Ishikawa (cell line): ENCODE data around the gene GRIPAP1.

Experiments
- CEBPB ChIP-seq: IDR thresholded peaks from 2 replicates; pipeline ENCODE4 v1.6.1; 2012
- CREB1 ChIP-seq: IDR thresholded peaks from 2 replicates; pipeline ENCODE4 v1.6.1; 2012; ENCODE audit warnings: low read depth
- EP300 ChIP-seq: IDR thresholded peaks from 2 replicates; pipeline ENCODE4 v1.6.1; 2012; ENCODE audit warnings: borderline replicate concordance
- FOXM1 ChIP-seq: IDR thresholded peaks from 2 replicates; pipeline ENCODE4 v1.6.1; 2012; ENCODE audit warnings: low read depth, borderline replicate concordance
- NFIC ChIP-seq: IDR thresholded peaks from 2 replicates; pipeline ENCODE4 v1.6.1; 2012
- TAF1 ChIP-seq: IDR thresholded peaks from 2 replicates; pipeline ENCODE4 v1.6.1; 2012; ENCODE audit warnings: low read depth, mild to moderate bottlenecking
- TCF12 ChIP-seq: IDR thresholded peaks from 2 replicates; pipeline ENCODE4 v1.6.1; 2012; ENCODE audit warnings: low read depth
- TEAD4 ChIP-seq: IDR thresholded peaks from 2 replicates; pipeline ENCODE4 v1.6.1; 2012
- YY1 ChIP-seq: IDR thresholded peaks from 2 replicates; pipeline ENCODE4 v1.6.1; 2012; ENCODE audit warnings: low read depth
- ZBTB7A ChIP-seq: IDR thresholded peaks from 2 replicates; pipeline ENCODE4 v1.6.1; 2012; ENCODE audit warnings: low read depth
- TF ChIP-seq, protein P1 (sequence below): IDR thresholded peaks from 2 replicates; pipeline ENCODE4 v1.6.1; 2012; ENCODE audit warnings: low read depth, mild to moderate bottlenecking
- TF ChIP-seq, protein P2 (sequence below): IDR thresholded peaks from 2 replicates; pipeline ENCODE4 v1.6.1; 2012
- TF ChIP-seq, protein P3 (sequence below): IDR thresholded peaks from 2 replicates; pipeline ENCODE4 v1.6.1; 2012

Gene GRIPAP1

GRCh38 chrX:48969471-48969870, 32.6 kb downstream of the GRIPAP1 start:
- TF ChIP-seq, protein P1, sequence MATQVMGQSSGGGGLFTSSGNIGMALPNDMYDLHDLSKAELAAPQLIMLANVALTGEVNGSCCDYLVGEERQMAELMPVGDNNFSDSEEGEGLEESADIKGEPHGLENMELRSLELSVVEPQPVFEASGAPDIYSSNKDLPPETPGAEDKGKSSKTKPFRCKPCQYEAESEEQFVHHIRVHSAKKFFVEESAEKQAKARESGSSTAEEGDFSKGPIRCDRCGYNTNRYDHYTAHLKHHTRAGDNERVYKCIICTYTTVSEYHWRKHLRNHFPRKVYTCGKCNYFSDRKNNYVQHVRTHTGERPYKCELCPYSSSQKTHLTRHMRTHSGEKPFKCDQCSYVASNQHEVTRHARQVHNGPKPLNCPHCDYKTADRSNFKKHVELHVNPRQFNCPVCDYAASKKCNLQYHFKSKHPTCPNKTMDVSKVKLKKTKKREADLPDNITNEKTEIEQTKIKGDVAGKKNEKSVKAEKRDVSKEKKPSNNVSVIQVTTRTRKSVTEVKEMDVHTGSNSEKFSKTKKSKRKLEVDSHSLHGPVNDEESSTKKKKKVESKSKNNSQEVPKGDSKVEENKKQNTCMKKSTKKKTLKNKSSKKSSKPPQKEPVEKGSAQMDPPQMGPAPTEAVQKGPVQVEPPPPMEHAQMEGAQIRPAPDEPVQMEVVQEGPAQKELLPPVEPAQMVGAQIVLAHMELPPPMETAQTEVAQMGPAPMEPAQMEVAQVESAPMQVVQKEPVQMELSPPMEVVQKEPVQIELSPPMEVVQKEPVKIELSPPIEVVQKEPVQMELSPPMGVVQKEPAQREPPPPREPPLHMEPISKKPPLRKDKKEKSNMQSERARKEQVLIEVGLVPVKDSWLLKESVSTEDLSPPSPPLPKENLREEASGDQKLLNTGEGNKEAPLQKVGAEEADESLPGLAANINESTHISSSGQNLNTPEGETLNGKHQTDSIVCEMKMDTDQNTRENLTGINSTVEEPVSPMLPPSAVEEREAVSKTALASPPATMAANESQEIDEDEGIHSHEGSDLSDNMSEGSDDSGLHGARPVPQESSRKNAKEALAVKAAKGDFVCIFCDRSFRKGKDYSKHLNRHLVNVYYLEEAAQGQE: no peak
- no peak for TF ChIP-seq CREB1
- no peak for TF ChIP-seq TCF12
- no peak for TF ChIP-seq FOXM1
- TF ChIP-seq CEBPB: no peak
- TF ChIP-seq NFIC: no peak

DNA sequence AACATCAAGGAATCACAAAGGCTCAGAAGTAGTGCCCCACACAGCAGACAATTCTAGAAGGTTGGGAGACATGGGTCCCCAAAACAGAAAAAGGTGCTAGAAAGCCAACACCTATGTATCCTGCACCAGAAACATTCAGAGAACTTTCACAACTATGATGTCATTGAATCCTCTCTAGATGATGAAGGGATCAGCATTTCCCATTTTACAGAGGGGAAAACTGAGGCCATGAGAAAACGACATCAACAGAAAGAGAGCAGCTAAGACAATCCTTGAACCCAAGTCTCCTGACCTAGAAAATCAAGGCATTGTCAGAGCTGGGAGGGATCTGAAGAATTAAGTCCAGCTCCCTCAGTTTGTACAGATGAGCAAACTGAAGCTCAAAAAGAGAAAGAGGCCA, 33.7 kb downstream of the GRIPAP1 start:
- TF ChIP-seq, protein P2, sequence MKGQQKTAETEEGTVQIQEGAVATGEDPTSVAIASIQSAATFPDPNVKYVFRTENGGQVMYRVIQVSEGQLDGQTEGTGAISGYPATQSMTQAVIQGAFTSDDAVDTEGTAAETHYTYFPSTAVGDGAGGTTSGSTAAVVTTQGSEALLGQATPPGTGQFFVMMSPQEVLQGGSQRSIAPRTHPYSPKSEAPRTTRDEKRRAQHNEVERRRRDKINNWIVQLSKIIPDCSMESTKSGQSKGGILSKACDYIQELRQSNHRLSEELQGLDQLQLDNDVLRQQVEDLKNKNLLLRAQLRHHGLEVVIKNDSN: no peak

DNA sequence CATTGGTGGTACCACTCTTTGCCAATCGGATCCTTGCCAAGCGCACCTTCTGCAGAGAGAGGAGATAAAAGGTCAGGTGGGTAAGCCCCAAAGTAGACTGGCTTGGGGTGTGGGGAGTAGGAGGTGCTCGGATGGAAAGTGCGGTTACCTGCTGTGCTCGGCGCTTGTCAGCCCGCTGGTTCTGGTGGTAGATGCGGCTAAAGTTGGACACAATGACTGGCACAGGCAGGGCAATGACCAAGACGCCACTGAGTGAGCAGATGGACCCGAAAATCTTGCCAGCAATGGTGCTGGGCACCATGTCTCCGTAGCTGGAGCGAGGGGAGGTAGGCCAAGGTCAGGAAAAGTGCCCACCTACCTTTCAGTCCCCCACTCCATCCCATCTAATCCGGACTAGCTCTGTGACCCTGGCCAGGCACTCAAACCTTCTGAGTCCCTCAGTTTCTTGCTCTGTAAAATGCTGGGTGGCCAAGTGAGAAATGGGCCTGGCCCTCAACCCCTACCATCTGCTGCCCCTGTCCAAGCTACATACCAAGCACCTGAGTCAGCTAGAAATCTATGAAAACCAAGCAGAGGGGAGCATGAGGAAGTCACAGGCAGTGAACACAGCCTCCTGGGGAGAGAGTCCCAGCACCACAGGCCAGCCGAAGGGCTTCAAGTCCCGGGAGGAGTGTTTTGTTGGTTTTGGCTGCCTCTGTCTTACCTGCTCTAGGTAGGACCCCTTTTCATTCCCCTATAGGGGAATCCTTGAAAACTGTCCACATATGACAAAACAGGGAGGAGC, 35.1 kb downstream of the GRIPAP1 start:
- TF ChIP-seq TCF12 (no peak), TEAD4 (0 out of 2 replicates have a peak, but pooled peaks have one; percentile 14)

GRCh38 chrX:48965959-48966358, 36.1 kb downstream of the GRIPAP1 start:
- TF ChIP-seq, protein P3, sequence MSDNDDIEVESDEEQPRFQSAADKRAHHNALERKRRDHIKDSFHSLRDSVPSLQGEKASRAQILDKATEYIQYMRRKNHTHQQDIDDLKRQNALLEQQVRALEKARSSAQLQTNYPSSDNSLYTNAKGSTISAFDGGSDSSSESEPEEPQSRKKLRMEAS: no peak

- TF ChIP-seq NFIC (no peak), YY1 (no peak), CEBPB (no peak), FOXM1 (no peak), TEAD4 (no peak), EP300 (no peak)
- TF ChIP-seq, protein P1: no peak
- TF ChIP-seq, protein P2: no peak
Measured at GRCh38 chrX:48961585-48962091, 40.4 kb downstream of the GRIPAP1 start.

GRCh38 chrX:48960291-48960690, 41.8 kb downstream of the GRIPAP1 start:
- no peak for TF ChIP-seq CEBPB

- TF ChIP-seq TAF1: 0 out of 2 replicates have a peak, but pooled peaks have one; percentile 25
- peak; percentile 84 for TF ChIP-seq ZBTB7A
- no peak for TF ChIP-seq FOXM1
Measured at GRCh38 chrX:48958635-48959094, 43.4 kb downstream of the GRIPAP1 start.

GRCh38 chrX:48957827-48958634, 44.0 kb downstream of the GRIPAP1 start:
- TF ChIP-seq, protein P2: no peak
- TF ChIP-seq EP300 (no peak), CEBPB (peak; percentile 40; the same call in 1 of the 2 replicates), TAF1 (no peak), CREB1 (peak; percentile 69)
